Endothelial cell of umbilical vein (primary cell): Measurements from ENCODE around the gene ATP2B2. TPM values are rescaled to one million over a fixed set of nuclear protein-coding genes. Genes with fewer than 3 reads are reported as not detected.

Experiments
- BruUV-seq: library from RNA; stranded (reverse); fragments of 400-500 nt; replicated peaks from 2 replicates; lab custom pipeline; 2021; lab: Mats Ljungman, UMichigan
- CTCF ChIA-PET: fragments of 300-600, 350-600 bp; sonication (Branson Sonifier 250); formaldehyde crosslinking; loops from one replicate; lab custom pipeline; 2021; ENCODE audit warnings: antibody characterized with exemption, inconsistent platforms; lab: Charles Lee
- POLR2A ChIA-PET: fragments of 300-600, 350-600 bp; sonication (Branson Sonifier 250); formaldehyde crosslinking; loops from one replicate; lab custom pipeline; 2021; ENCODE audit warnings: antibody characterized with exemption, inconsistent platforms; lab: Charles Lee
- DNase-seq: peaks from one replicate; pipeline ENCODE4 v3.0.0-alpha.2; 2011; ENCODE audit warnings: low read depth, low spot score
- FAIRE-seq: peaks from 2 replicates; lab custom pipeline; 2011; peaks lifted over from hg19 to GRCh38; lab: Jason Lieb, UNC
- H2AFZ ChIP-seq: 2 replicates; pipeline ENCODE4 v1.6.0; 2012; ENCODE audit warnings: low read depth, low read length, control low read depth, inconsistent platforms
- H3K27ac ChIP-seq: 2 replicates; pipeline ENCODE4 v1.5.1; 2011; ENCODE audit warnings: low read depth, mild to moderate bottlenecking, control low read depth, low read length, moderate library complexity; ENCODE audit not compliant: insufficient read depth
- H3K27me3 ChIP-seq, 2 experiments: 2 replicates each; pipeline versions ENCODE4 v1.6.0 to v1.6.1; 2011; ENCODE audit warnings: low read length in 2 of 2, mixed read lengths in 1 of 2; ENCODE audit not compliant: control insufficient read depth in 2 of 2, insufficient read depth in 2 of 2
- H3K36me3 ChIP-seq, 2 experiments: 2 replicates in 1 of 2; 3 replicates in 1 of 2; pipeline ENCODE4 v1.5.1; 2011; ENCODE audit warnings: low read length in 2 of 2, mild to moderate bottlenecking in 1 of 2, moderate library complexity in 1 of 2; ENCODE audit not compliant: control insufficient read depth in 2 of 2, insufficient read depth in 2 of 2; ENCODE audit errors: extremely low read depth in 1 of 2
- H3K4me1 ChIP-seq: 3 replicates; pipeline ENCODE4 v1.5.1; 2011; ENCODE audit warnings: mild to moderate bottlenecking, low read length; ENCODE audit not compliant: control insufficient read depth, insufficient read depth; ENCODE audit errors: extremely low read depth
- H3K4me2 ChIP-seq: 2 replicates; pipeline ENCODE4 v1.6.1; 2011; ENCODE audit warnings: low read length, control low read depth, mixed read lengths; ENCODE audit not compliant: insufficient read depth
- H3K4me3 ChIP-seq, 3 experiments: fragments of 200-600 bp in 1 of 3; sonication (generic), shearing (Covaris generic) in 1 of 3; replicated peaks in 1 of 3; 2 replicates each; pipeline ENCODE4 v1.5.1; 2011 to 2016; ENCODE audit warnings: control low read depth in 3 of 3, low read length in 3 of 3, mild to moderate bottlenecking in 2 of 3, inconsistent platforms in 1 of 3, low read depth in 1 of 3, moderate library complexity in 1 of 3; ENCODE audit not compliant: insufficient read depth in 1 of 3
- H3K79me2 ChIP-seq: 2 replicates; pipeline ENCODE4 v1.6.0; 2012; ENCODE audit warnings: low read length, inconsistent platforms; ENCODE audit not compliant: control insufficient read depth, insufficient read depth
- H3K9ac ChIP-seq: replicated peaks from 2 replicates; pipeline ENCODE3; 2011; ENCODE audit warnings: low read length, control low read depth; ENCODE audit not compliant: insufficient read depth; ENCODE audit errors: extremely low read depth
- H3K9me1 ChIP-seq: replicated peaks from 3 replicates; pipeline ENCODE4 v1.6.0; 2011; ENCODE audit warnings: mild to moderate bottlenecking, low read length; ENCODE audit not compliant: control insufficient read depth, insufficient read depth; ENCODE audit errors: extremely low read depth
- H3K9me3 ChIP-seq: replicated peaks from 2 replicates; pipeline ENCODE4 v1.5.1; 2012; ENCODE audit warnings: low read length, inconsistent platforms; ENCODE audit not compliant: control insufficient read depth, insufficient read depth
- H4K20me1 ChIP-seq: replicated peaks from 2 replicates; pipeline ENCODE3; 2011; ENCODE audit warnings: mild to moderate bottlenecking, low read length; ENCODE audit not compliant: control insufficient read depth, insufficient read depth; ENCODE audit errors: extremely low read depth
- CTCF ChIP-seq, 2 donors: IDR thresholded peaks; 1 replicate in 1 of 2; 2 replicates in 1 of 2; pipeline ENCODE4 v1.5.1; 2011; ENCODE audit warnings: low read length in 2 of 2, mild to moderate bottlenecking in 2 of 2, moderate library complexity in 2 of 2, control low read depth in 1 of 2, inconsistent platforms in 1 of 2, low read depth in 1 of 2; ENCODE audit not compliant: insufficient read depth in 1 of 2; ENCODE audit errors: extremely low read depth in 1 of 2
- EZH2 ChIP-seq: IDR thresholded peaks from 2 replicates; pipeline ENCODE4 v1.6.1; 2012; ENCODE audit warnings: borderline replicate concordance, low read depth, mild to moderate bottlenecking, moderate library complexity, low read length, inconsistent platforms; ENCODE audit not compliant: severe bottlenecking
- FOS ChIP-seq: IDR thresholded peaks from 2 replicates; pipeline ENCODE4 v1.6.1; 2011; ENCODE audit warnings: mild to moderate bottlenecking, low read length, moderate library complexity, borderline replicate concordance; ENCODE audit not compliant: insufficient read depth
- GATA2 ChIP-seq: IDR thresholded peaks from 2 replicates; pipeline ENCODE4 v1.7.0; 2011; ENCODE audit warnings: low read depth, mild to moderate bottlenecking, moderate library complexity, mixed read lengths, low read length; ENCODE audit not compliant: insufficient read length, insufficient read depth
- JUN ChIP-seq: IDR thresholded peaks from 2 replicates; pipeline ENCODE4 v1.6.1; 2011; ENCODE audit warnings: borderline replicate concordance, low read depth; ENCODE audit not compliant: insufficient read length, insufficient read depth
- MYC ChIP-seq: IDR thresholded peaks from one replicate; pipeline ENCODE4 v1.6.1; 2011; ENCODE audit warnings: mild to moderate bottlenecking, low read depth, low read length
- POLR2A ChIP-seq: IDR thresholded peaks from 2 replicates; pipeline ENCODE4 v1.6.1; 2012; ENCODE audit warnings: low read depth, mild to moderate bottlenecking, control low read depth, low read length
- POLR2AphosphoS5 ChIP-seq: IDR thresholded peaks from 2 replicates; pipeline ENCODE4 v1.6.1; 2012; ENCODE audit warnings: low read depth, mild to moderate bottlenecking, control low read depth, low read length, moderate library complexity; ENCODE audit not compliant: insufficient read depth
- dilution Hi-C: fragments of 300-500 bp; cut with MboI; formaldehyde crosslinking; loops from one replicate; pipeline ENCODE4 v1.15.0; 2019; ENCODE audit warnings: low sequenced_read_pairs; ENCODE audit not compliant: extremely low pct_ligation_motif_present
- intact Hi-C: fragments of 100-400 bp; cut with micrococcal nuclease; formaldehyde crosslinking; loops from one replicate; pipeline ENCODE4 v1.10.0; 2022
- polyA plus RNA-seq, 4 experiments: library from polyadenylated mRNA; depleted of rRNA in 3 of 4; stranded (reverse) in 3 of 4; unstranded in 1 of 4; fragments of >200 nt; gene quantifications; 2 replicates each; pipeline versions ENCODE4 v1.2.1 to v1.2.3, GENCODE V29; 2011 to 2012; ENCODE audit warnings: missing spikeins in 1 of 4
- total RNA-seq: library from RNA; stranded (reverse); gene quantifications from 2 replicates; pipeline ENCODE4 v1.2.3, GENCODE V29; 2021
- TF ChIP-seq, protein P1 (sequence below): IDR thresholded peaks from 2 replicates; pipeline ENCODE4 v1.6.1; 2011; ENCODE audit not compliant: insufficient read depth, insufficient read length

The ATP2B2 gene
- total and polyA plus RNA-seq, 2 donors (not counting 3 experiments of a cell fraction or from before 2014, with no cell fraction given) = not detected

DNA sequence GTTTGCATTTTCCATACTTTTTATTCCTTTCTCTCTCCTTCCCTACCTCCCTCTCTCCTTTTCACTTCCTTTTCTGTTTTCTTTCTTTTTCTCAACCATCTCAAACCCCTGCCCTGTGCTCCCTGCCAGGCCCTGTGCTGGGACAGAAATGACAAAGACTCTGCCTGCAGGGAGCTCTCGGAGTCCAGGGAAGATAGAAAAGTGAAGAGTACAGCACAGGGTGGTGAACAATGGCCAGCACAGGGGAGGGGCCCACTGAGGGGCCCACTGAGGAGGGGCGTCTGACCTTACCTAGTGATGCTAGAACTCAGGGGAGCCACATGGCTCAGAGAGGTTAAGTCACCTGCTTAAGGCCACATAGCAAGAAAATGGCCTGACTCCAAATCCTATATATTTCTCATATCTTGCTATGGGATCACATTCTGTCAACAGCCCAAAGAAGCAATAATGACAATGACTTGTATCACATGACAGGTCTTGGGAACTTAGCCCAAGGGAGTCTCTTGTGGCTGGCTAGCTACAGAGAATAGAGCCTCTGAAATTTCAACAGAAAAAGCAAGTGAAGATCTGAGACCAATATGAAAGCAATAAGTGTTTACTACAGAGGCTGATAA lies 44.3 kb upstream of the ATP2B2 start:
- no peaks in the 10 kb centered on the region for H3K4me1 ChIP-seq
- DNase-seq (no peak), FAIRE-seq (no peak)
- no peak overlapping the region for H3K27ac ChIP-seq
- H3K36me3 ChIP-seq = no peaks in the 10 kb centered on the region
- no peak overlapping the region for H3K9ac ChIP-seq
- H3K79me2 ChIP-seq = no peaks in the 10 kb centered on the region
- no peaks in the 10 kb centered on the region for H3K9me3 ChIP-seq
- H3K27me3 ChIP-seq = no peaks in the 10 kb centered on the region
- no peak overlapping the region for H3K4me2 ChIP-seq
- no peaks in the 10 kb centered on the region for H3K9me1 ChIP-seq
- no peak overlapping the region for H3K4me3 ChIP-seq
- dilution Hi-C loops = no loop called here
- TF ChIP-seq, protein P1, sequence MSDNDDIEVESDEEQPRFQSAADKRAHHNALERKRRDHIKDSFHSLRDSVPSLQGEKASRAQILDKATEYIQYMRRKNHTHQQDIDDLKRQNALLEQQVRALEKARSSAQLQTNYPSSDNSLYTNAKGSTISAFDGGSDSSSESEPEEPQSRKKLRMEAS = no peak
- no peak for TF ChIP-seq POLR2A
- TF ChIP-seq JUN = no peak
- TF ChIP-seq CTCF (IDR thresholded peaks at IDR 0.05; ENCODE audit: extremely low read depth in 1 of 2, insufficient read depth in 1 of 2, low read depth in 1 of 2, low read length in 2 of 2) = no peak
- TF ChIP-seq POLR2AphosphoS5 = no peak
- no peak for TF ChIP-seq MYC
- TF ChIP-seq GATA2 = no peak
- no peak for TF ChIP-seq EZH2
- TF ChIP-seq FOS = no peak
- BruUV-seq = no TSS peak
- intact Hi-C loops = no loop called here
- POLR2A ChIA-PET = no interaction called here
- CTCF ChIA-PET = no interaction called here
- H4K20me1 ChIP-seq = no peaks in the 10 kb centered on the region
- no peak overlapping the region for H2AFZ ChIP-seq
